SK-N-MC (cell line): Measurements from ENCODE around the gene KBTBD7.

Source experiments
- EZH2 ChIP-seq: fragments of 200-600 bp; sonication (generic); IDR thresholded peaks from one replicate; pipeline ENCODE4 v1.6.1; 2017; ENCODE audit warnings: antibody characterized with exemption
- FOXP2 ChIP-seq: optimal IDR thresholded peaks from 2 replicates; pipeline ENCODE3; 2011; ENCODE audit warnings: mild to moderate bottlenecking, moderate library complexity; ENCODE audit not compliant: insufficient read depth; ENCODE audit errors: extremely low read length, control extremely low read depth
- POLR2AphosphoS5 ChIP-seq: IDR thresholded peaks from 2 replicates; pipeline ENCODE4 v1.6.1; 2012; ENCODE audit warnings: mild to moderate bottlenecking, low read depth, low read length, borderline replicate concordance

DNA sequence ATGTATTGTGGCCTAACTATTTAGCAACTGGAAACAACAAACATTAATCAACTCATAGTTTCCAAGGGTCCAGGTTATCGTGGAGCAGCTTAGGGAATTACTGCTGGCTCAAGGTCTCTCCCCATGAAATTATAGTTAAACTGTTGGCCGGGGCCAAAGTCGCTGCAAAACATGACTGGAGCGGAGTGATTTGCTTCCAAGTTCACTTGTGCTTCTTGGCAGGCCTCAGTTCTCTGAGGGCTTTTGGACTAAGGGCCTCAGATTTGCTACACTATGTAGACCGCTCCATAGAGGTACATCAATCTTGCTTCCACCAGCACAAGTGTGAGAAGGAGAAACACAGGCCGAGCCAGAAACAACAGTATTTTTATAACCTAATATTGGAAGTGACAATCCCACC is 9.4 kb upstream of the KBTBD7 start:
- TF ChIP-seq POLR2AphosphoS5 (no peak), EZH2 (no peak), FOXP2 (no peak)
